Activated T-cell treated with anti-CD3 and anti-CD28 coated beads, Interleukin-2, amount 50 U/mL, for 1 hour (primary cell): ENCODE results near the gene SGCD.

Experiments
- DNase-seq: peaks from one replicate; pipeline ENCODE4 v3.0.0-alpha.2; 2020

Gene SGCD

GRCh38 chr5:156812959-156813358 is 486.0 kb downstream of the SGCD start:
- no peak for DNase-seq

DNA sequence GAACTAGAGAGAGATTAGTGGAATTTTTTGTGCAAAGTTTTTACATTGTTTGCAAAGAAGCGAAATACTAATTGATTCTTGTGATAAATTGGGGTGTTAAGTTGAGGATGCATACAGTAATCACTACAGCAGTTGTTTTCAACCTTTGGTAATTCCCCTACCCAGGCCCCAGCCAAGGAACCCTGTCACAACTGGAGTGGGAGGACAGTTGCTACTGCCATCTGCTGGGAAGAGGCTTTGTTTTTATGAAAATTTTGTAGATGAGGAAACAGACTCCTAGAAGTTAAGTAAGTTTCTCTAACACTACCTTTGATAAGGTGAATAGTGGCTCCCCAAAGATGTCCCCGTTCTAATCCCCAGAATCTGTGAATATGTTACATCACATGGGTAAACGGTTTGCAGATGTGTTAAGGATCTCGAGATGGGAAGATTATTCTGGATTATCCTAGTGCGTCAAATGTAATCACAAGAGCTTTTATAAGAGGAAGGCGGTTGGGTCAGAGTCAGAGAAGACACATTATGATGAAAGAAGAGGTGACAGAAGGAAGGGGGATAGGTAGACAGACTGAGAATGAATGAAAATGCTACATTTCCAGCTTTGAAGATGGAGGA is 489.1 kb downstream of the SGCD start:
- DNase-seq = no peak
